OCI-LY3 (cell line): Measurements from ENCODE around the gene C3orf33.

Experiments used
- H2AFZ ChIP-seq: fragments of 200-600, 300-600 bp; shearing (Covaris generic); 2 replicates; pipeline ENCODE4 v1.6.0; 2014; ENCODE audit warnings: antibody characterized with exemption, low read depth, low read length
- H3K27ac ChIP-seq: fragments of 200-600, 300-600 bp; sonication (generic); 2 replicates; pipeline ENCODE4 v1.5.1; 2014; ENCODE audit warnings: mild to moderate bottlenecking, low read length, moderate library complexity, mixed read lengths
- H3K27me3 ChIP-seq: fragments of 200-600, 300-600 bp; sonication (generic); 2 replicates; pipeline ENCODE4 v1.6.1; 2014; ENCODE audit warnings: low read depth, low read length, mixed read lengths
- H3K36me3 ChIP-seq: fragments of 200-600, 300-600 bp; sonication (generic); replicated peaks from 2 replicates; pipeline ENCODE3; 2014; ENCODE audit warnings: low read depth, low read length, mixed read lengths
- H3K4me1 ChIP-seq: fragments of 300-600, 200-600 bp; sonication (generic); 2 replicates; pipeline ENCODE4 v1.6.1; 2014; ENCODE audit warnings: low read length, mixed read lengths
- H3K4me2 ChIP-seq: fragments of 200-600, 300-600 bp; sonication (generic); 2 replicates; pipeline ENCODE4 v1.6.1; 2014; ENCODE audit warnings: low read length, mixed read lengths
- H3K4me3 ChIP-seq: fragments of 300-600, 200-600 bp; sonication (generic); 2 replicates; pipeline ENCODE4 v1.5.1; 2014; ENCODE audit warnings: antibody characterized with exemption, mild to moderate bottlenecking, low read length, moderate library complexity
- H3K79me2 ChIP-seq: fragments of 300-600, 200-600 bp; shearing (Covaris generic); 2 replicates; pipeline ENCODE4 v1.6.1; 2014; ENCODE audit warnings: mild to moderate bottlenecking, low read length, mixed read lengths
- H3K9ac ChIP-seq: fragments of 300-600, 200-600 bp; shearing (Covaris generic); 2 replicates; pipeline ENCODE4 v1.6.0; 2014; ENCODE audit warnings: mild to moderate bottlenecking, low read length, moderate library complexity
- H3K9me3 ChIP-seq: fragments of 200-600, 300-600 bp; shearing (Covaris generic); 2 replicates; pipeline ENCODE4 v1.6.1; 2014; ENCODE audit warnings: low read length, mixed read lengths; ENCODE audit not compliant: insufficient read depth
- H4K20me1 ChIP-seq: fragments of 200-600, 300-600 bp; sonication (generic); 2 replicates; pipeline ENCODE4 v1.6.1; 2016; ENCODE audit warnings: low read length, mixed read lengths; ENCODE audit not compliant: insufficient read depth
- CTCF ChIP-seq: fragments of 200-600, 300-600 bp; sonication (generic); IDR thresholded peaks from 2 replicates; pipeline ENCODE4 v1.5.1; 2014; ENCODE audit warnings: antibody characterized with exemption, low read length, low read depth
- EZH2phosphoT487 ChIP-seq: fragments of 200-600 bp; shearing (Covaris generic); IDR thresholded peaks from 2 replicates; pipeline ENCODE4 v1.6.1; 2018; ENCODE audit warnings: antibody characterized with exemption, mixed run types, low read depth

The C3orf33 gene

GRCh38 chr3:155791190-155791589 is 14.9 kb downstream of the C3orf33 start:
- Histone ChIP-seq H3K36me3 (peaks cover 3% of the 10 kb centered on the region), H3K27ac (no peak overlapping the region), H3K4me2 (no peak overlapping the region), H4K20me1 (no peaks in the 10 kb centered on the region), H2AFZ (no peak overlapping the region), H3K9ac (no peak overlapping the region), H3K9me3 (no peaks in the 10 kb centered on the region), H3K4me1 (no peaks in the 10 kb centered on the region), H3K4me3 (no peak overlapping the region), H3K79me2 (no peaks in the 10 kb centered on the region), H3K27me3 (no peaks in the 10 kb centered on the region)
- no peak for TF ChIP-seq EZH2phosphoT487
- no peak for TF ChIP-seq CTCF

DNA sequence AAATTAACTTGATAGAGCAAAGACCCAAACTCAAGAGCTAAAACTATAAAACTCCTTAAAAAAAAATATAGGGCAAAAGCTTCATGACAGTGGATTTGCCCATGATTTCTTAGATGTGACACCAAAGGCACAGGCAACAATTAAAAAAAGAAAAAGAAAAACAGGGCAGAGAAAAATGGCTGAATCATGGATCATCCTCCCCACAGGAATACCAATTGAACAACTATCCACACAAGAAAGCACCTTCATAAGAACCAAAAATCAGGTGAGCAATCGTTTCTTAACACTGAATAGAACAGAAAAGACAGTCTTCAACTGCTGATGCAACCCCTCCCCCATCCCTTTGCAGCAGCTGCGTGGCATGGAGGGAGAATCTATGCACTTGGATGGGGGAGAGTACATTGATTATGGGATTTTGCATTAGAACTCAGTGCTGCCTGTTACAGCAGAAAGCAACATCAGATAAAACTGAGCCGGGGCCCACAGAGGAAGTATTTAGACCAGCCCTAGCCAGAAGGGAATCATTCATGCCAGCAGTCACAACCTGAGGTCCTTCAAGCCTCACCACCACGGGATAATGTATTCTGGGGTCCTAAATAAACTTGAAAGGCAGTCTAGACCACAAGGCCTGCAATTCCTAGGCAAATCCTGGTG is 15.7 kb downstream of the C3orf33 start:
- no peaks in the 10 kb centered on the region for H3K9me3 ChIP-seq
- no peaks in the 10 kb centered on the region for H4K20me1 ChIP-seq
- no peaks in the 10 kb centered on the region for H3K4me1 ChIP-seq
- H3K27me3 ChIP-seq, result no peaks in the 10 kb centered on the region
- H3K36me3 ChIP-seq, result peaks cover 3% of the 10 kb centered on the region
- no peak overlapping the region for H3K27ac ChIP-seq
- TF ChIP-seq CTCF, result no peak
- TF ChIP-seq EZH2phosphoT487, result no peak
- H3K4me2 ChIP-seq, result no peak overlapping the region
- H3K79me2 ChIP-seq, result no peaks in the 10 kb centered on the region
- H3K9ac ChIP-seq, result no peak overlapping the region
- no peak overlapping the region for H2AFZ ChIP-seq
- H3K4me3 ChIP-seq, result no peak overlapping the region

DNA sequence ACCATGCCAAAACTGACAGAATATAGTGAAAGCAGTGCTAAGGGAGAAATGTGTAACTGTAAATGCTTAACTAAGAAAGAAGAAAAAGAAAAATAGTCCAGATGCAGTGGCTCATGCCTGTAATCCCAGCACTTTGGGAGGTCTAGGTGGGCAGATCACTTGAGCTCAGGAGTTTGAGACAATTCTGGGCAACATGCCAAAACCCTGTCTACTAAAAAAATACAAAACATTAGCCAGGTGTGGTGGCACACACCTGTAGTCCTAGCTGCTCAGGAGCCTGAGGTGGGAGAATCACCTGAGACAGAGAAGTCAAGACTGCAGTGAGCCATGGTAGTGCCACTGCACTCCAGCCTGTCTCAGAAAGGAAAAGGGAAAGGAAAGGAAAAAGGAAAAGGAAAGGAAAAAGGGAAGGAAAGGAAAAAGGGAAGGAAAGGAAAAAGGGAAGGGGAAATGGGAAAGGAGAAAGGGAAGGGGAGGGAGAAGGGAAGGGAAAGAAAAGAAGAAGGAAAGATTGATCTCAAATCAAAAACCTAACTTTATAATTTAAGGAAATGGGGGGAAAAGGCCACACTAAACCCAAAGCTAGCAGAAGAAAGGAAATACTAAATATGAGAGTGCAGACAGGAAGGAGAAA is 20.3 kb downstream of the C3orf33 start:
- H3K9me3 ChIP-seq, result no peaks in the 10 kb centered on the region; the same call in 1 of the 2 replicates
- no peak overlapping the region for H3K27ac ChIP-seq
- H3K4me1 ChIP-seq, result no peaks in the 10 kb centered on the region
- no peak overlapping the region for H3K9ac ChIP-seq
- no peaks in the 10 kb centered on the region for H3K27me3 ChIP-seq
- no peak overlapping the region for H2AFZ ChIP-seq
- H3K4me3 ChIP-seq, result no peak overlapping the region
- no peak overlapping the region for H3K4me2 ChIP-seq
- peaks cover 9% of the 10 kb centered on the region for H3K36me3 ChIP-seq
- TF ChIP-seq EZH2phosphoT487 (no peak), CTCF (no peak)
- H3K79me2 ChIP-seq, result no peaks in the 10 kb centered on the region
- no peaks in the 10 kb centered on the region for H4K20me1 ChIP-seq

DNA sequence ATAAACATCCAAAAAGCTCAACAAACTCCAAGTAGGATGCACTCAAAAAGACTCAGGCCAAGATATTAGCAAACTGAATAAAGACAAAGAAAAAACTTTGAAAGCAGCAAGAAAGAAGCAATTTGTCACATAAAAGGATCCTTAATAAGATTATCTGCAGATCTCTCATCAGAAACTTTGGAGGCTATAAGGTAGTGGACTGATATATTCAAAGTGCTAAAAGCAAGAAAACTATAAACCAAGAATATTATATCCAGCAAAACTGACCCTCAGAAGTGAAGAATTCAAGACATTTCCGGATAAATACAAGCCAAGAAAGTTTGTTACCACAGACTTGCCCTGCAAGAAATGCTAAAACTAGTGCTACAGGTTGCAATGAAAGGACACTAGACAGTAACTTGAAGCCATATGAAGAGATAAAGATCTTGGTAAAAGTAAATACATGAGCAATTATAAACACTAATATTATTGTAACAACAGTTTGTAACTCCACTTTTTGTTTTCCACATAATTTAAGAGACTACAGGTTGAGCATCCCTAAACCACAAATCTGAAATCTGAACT is 23.6 kb downstream of the C3orf33 start:
- H3K9me3 ChIP-seq, result no peaks in the 10 kb centered on the region; the same call in 1 of the 2 replicates

More for the DNA sequence above, 23.6 kb downstream of the C3orf33 start:
- H3K4me1 ChIP-seq, result peaks cover 3% of the 10 kb centered on the region; the same call in 1 of the 2 replicates
- H3K4me2 ChIP-seq, result no peak overlapping the region
- peaks cover 12% of the 10 kb centered on the region for H3K36me3 ChIP-seq
- no peaks in the 10 kb centered on the region for H4K20me1 ChIP-seq
- no peak overlapping the region for H3K9ac ChIP-seq
- no peaks in the 10 kb centered on the region for H3K79me2 ChIP-seq
- no peak overlapping the region for H2AFZ ChIP-seq
- no peak overlapping the region for H3K27ac ChIP-seq
- TF ChIP-seq CTCF, result no peak
- TF ChIP-seq EZH2phosphoT487, result no peak
- no peak overlapping the region for H3K4me3 ChIP-seq
- H3K27me3 ChIP-seq, result no peaks in the 10 kb centered on the region
